GM23338 (cell line): ENCODE data around the gene CACNA1F. TPM values are rescaled to one million over a fixed set of nuclear protein-coding genes. Genes with fewer than 3 reads are reported as not detected.
"Not testable (repeated sequence)": the region's sequence is repeated elsewhere in the genome, so short reads cannot be mapped to it uniquely, and the experiment has no call there.

Source experiments
- ATAC-seq: fragments of 200-7000 bp; cut with Tn5 transposase; 3 replicates; pipeline ENCODE4 v1.9.1; 2020
- DNase-seq: peaks from one replicate; pipeline ENCODE4 v3.0.0-alpha.2; 2015; ENCODE audit warnings: low spot score
- H2AFZ ChIP-seq: fragments of 200-600 bp; sonication (generic); 2 replicates; pipeline ENCODE4 v1.8.0; 2016; ENCODE audit warnings: antibody characterized with exemption, mild to moderate bottlenecking, moderate library complexity
- H3F3A ChIP-seq: fragments of 200-600 bp; sonication (generic); replicated peaks from 2 replicates; pipeline ENCODE4 v1.8.0; 2017; ENCODE audit warnings: antibody characterized with exemption, mixed run types, low read depth
- H3K27ac ChIP-seq: fragments of 200-600 bp; sonication (generic); 2 replicates; pipeline ENCODE4 v1.6.1; 2016; ENCODE audit warnings: low read depth
- H3K27me3 ChIP-seq: fragments of 200-600 bp; sonication (generic); 2 replicates; pipeline ENCODE4 v1.8.0; 2016; ENCODE audit warnings: mild to moderate bottlenecking, mixed run types, moderate library complexity; ENCODE audit not compliant: insufficient read depth
- H3K36me3 ChIP-seq: fragments of 200-600 bp; sonication (generic); 2 replicates; pipeline ENCODE4 v1.8.0; 2016; ENCODE audit warnings: mild to moderate bottlenecking; ENCODE audit not compliant: insufficient read depth
- H3K4me1 ChIP-seq: fragments of 200-600 bp; sonication (generic); 2 replicates; pipeline ENCODE4 v1.8.0; 2016; ENCODE audit warnings: mild to moderate bottlenecking, moderate library complexity; ENCODE audit not compliant: insufficient read depth
- H3K4me2 ChIP-seq: fragments of 200-600 bp; sonication (generic); 2 replicates; pipeline ENCODE4 v1.7.1; 2017; ENCODE audit warnings: mixed run types
- H3K4me3 ChIP-seq: fragments of 200-600 bp; sonication (generic); 2 replicates; pipeline ENCODE4 v1.6.1; 2016; ENCODE audit warnings: mixed run types
- H3K79me2 ChIP-seq: fragments of 200-600 bp; sonication (generic); replicated peaks from 2 replicates; pipeline ENCODE4 v1.8.0; 2017; ENCODE audit warnings: mild to moderate bottlenecking; ENCODE audit not compliant: insufficient read depth
- H3K9me2 ChIP-seq: fragments of 200-600 bp; sonication (generic); 2 replicates; pipeline ENCODE4 v1.8.0; 2017; ENCODE audit not compliant: insufficient read depth
- H4K20me1 ChIP-seq: fragments of 200-600 bp; sonication (generic); replicated peaks from 2 replicates; pipeline ENCODE4 v1.8.0; 2017; ENCODE audit warnings: mild to moderate bottlenecking; ENCODE audit not compliant: insufficient read depth
- H3K27ac Mint-ChIP-seq: 2 replicates; pipeline ENCODE4 v1.8.0; 2020; ENCODE audit warnings: inconsistent platforms, mild to moderate bottlenecking, moderate library complexity, mixed read lengths
- H3K27me3 Mint-ChIP-seq: 3 replicates; pipeline ENCODE4 v1.8.0; 2022; ENCODE audit warnings: low read depth, mild to moderate bottlenecking, moderate library complexity, mixed read lengths, inconsistent platforms; ENCODE audit not compliant: insufficient read depth, poor library complexity
- H3K36me3 Mint-ChIP-seq: 3 replicates; pipeline ENCODE4 v1.8.0; 2021; ENCODE audit warnings: low read depth, mild to moderate bottlenecking, inconsistent platforms, moderate library complexity, mixed read lengths
- H3K4me1 Mint-ChIP-seq: 3 replicates; pipeline ENCODE4 v1.8.0; 2020; ENCODE audit warnings: mild to moderate bottlenecking, inconsistent platforms, mixed read lengths
- H3K4me3 Mint-ChIP-seq: 3 replicates; pipeline ENCODE4 v1.8.0; 2021; ENCODE audit warnings: moderate library complexity, mild to moderate bottlenecking, inconsistent platforms, mixed read lengths
- H3K9me3 Mint-ChIP-seq: 3 replicates; pipeline ENCODE4 v1.8.0; 2020; ENCODE audit warnings: moderate library complexity, mild to moderate bottlenecking, inconsistent platforms, mixed read lengths
- CREB1 ChIP-seq: fragments of 250-450 bp; sonication (Bioruptor Pico); IDR thresholded peaks from 2 replicates; pipeline ENCODE4 v1.5.0; 2020; ENCODE audit warnings: low read depth, mild to moderate bottlenecking, moderate library complexity
- NANOG ChIP-seq: IDR thresholded peaks from 2 replicates; pipeline ENCODE4 v1.6.1; 2016; ENCODE audit warnings: antibody characterized with exemption, borderline replicate concordance
- POLR2AphosphoS5 ChIP-seq: IDR thresholded peaks from 2 replicates; pipeline ENCODE4 v1.6.1; 2016; ENCODE audit warnings: antibody characterized with exemption, low read depth
- STAT1 ChIP-seq: IDR thresholded peaks from one replicate; pipeline ENCODE4 v1.6.1; 2016; ENCODE audit warnings: antibody characterized with exemption; ENCODE audit not compliant: unreplicated experiment
- ZNF331 ChIP-seq: fragments of 250-450 bp; sonication (Bioruptor Pico); IDR thresholded peaks from 2 replicates; pipeline ENCODE4 v1.5.0; 2020; ENCODE audit warnings: low read depth, mild to moderate bottlenecking, moderate library complexity
- polyA plus RNA-seq: library from polyadenylated mRNA; unstranded; fragments of >200 nt; fragmentation: Nextera tagmentation; extraction: Ambion mirVana; gene quantifications from 2 replicates; pipeline ENCODE4 v1.2.1, GENCODE V29; 2016
- total RNA-seq: library from RNA; depleted of rRNA; stranded (reverse); fragments of >200 nt; shearing (Covaris generic); gene quantifications from 2 replicates; pipeline ENCODE4 v1.2.3, GENCODE V29; 2014
- TF ChIP-seq, protein P1 (sequence below): fragments of 250-450 bp; sonication (Bioruptor Pico); IDR thresholded peaks from 2 replicates; pipeline ENCODE4 v1.5.0; 2020; ENCODE audit warnings: mild to moderate bottlenecking, moderate library complexity
- TF ChIP-seq, protein P2 (sequence below): IDR thresholded peaks from 2 replicates; pipeline ENCODE4 v1.6.1; 2016; ENCODE audit warnings: antibody characterized with exemption
- TF ChIP-seq, protein P3 (sequence below), 2 experiments: fragments of 200-600 bp in 1 of 2; sonication (generic) in 1 of 2; conservative IDR thresholded peaks; 2 replicates each; pipeline versions ENCODE4 v1.5.1 to v1.6.1; 2016 to 2017; ENCODE audit warnings: antibody characterized with exemption in 2 of 2, low read depth in 2 of 2, mild to moderate bottlenecking in 2 of 2, moderate library complexity in 1 of 2
- TF ChIP-seq, protein P4 (sequence below): IDR thresholded peaks from one replicate; pipeline ENCODE4 v1.6.1; 2018; ENCODE audit warnings: antibody characterized with exemption; ENCODE audit not compliant: unreplicated experiment

The CACNA1F gene
- total and polyA plus RNA-seq, 2 experiments from 2014 or later: 0.44 to 0.90 TPM

DNA sequence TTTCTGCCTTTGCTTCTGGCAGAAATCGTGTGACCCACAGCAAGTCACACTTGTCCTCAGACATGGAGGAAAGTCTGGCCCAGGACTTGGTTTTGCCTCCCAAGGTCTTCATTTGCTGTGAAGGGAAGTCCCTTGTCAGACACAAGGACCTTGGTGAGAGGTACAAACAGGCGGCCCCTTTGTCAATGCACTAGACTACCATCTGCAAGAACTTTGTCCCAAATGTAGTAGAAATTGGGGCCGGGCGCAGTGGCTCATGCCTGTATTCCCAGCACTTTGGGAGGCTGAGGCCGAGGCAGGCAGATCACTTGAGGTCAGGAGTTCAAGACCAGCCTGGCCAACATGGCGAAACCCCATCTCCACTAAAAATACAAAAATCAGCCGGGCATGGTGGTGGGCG, 59.6 kb downstream of the CACNA1F start:
- not testable (repeated sequence) for H3F3A ChIP-seq, H3K79me2 ChIP-seq, H3K4me3 Mint-ChIP-seq, H3K27ac ChIP-seq, H3K27ac Mint-ChIP-seq, H3K36me3 ChIP-seq, H2AFZ ChIP-seq, ATAC-seq, H4K20me1 ChIP-seq, H3K9me3 Mint-ChIP-seq, DNase-seq, H3K4me3 ChIP-seq, H3K4me2 ChIP-seq, H3K9me2 ChIP-seq, H3K4me1 ChIP-seq
- H3K4me1 Mint-ChIP-seq: peaks cover 14% of the 10 kb centered on the region
- H3K27me3 ChIP-seq: peaks cover 41% of the 10 kb centered on the region
- H3K36me3 Mint-ChIP-seq: peaks cover 15% of the 10 kb centered on the region; the same call in 1 of the 3 replicates
- peaks cover 17% of the 10 kb centered on the region for H3K27me3 Mint-ChIP-seq

DNA sequence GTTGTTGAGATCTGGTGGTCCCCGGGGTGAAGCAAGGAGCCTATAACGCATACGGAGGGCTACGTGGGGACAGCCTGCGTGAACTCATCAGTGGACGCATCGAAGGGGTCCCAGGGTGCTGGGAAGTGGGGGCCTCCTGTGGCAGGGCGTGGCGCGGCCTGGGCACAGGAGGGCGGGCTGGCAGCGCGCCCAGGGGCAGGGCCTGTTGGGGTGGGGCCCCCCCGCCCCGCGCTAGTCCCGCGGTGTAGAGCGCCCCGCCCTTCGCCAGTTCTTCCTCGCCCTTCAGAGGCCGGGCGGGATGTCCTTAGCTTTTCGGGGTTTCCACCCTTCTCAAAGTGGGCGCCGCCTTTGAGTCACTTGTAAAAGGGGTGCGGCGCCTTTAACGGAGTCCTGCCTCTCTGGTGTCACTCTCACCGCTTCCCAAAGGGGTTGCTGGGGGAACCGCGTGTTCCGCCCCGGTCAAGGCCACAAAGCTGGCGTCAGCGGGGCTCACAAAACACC, 60.8 kb downstream of the CACNA1F start:
- no peak overlapping the region for H3K27ac ChIP-seq
- no peaks in the 10 kb centered on the region for H3F3A ChIP-seq
- Mint-ChIP-seq H3K36me3 (peaks cover 11% of the 10 kb centered on the region; the same call in 1 of the 3 replicates), H3K4me3 (peak overlapping the region; percentile 72), H3K27me3 (peaks cover 19% of the 10 kb centered on the region), H3K4me1 (peaks cover 20% of the 10 kb centered on the region), H3K9me3 (no peaks in the 10 kb centered on the region; the same call in 2 of the 3 replicates), H3K27ac (no peak overlapping the region)
- H3K4me2 ChIP-seq: peak overlapping the region; percentile 82
- peaks cover 50% of the 10 kb centered on the region for H3K27me3 ChIP-seq
- H2AFZ ChIP-seq: peak overlapping the region; percentile 59; the same call in 1 of the 2 replicates
- peak; percentile 56 for ATAC-seq
- no peaks in the 10 kb centered on the region for H4K20me1 ChIP-seq
- no peaks in the 10 kb centered on the region for H3K36me3 ChIP-seq
- H3K4me3 ChIP-seq: peak overlapping the region; percentile 59
- peak; percentile 57 for DNase-seq
- H3K79me2 ChIP-seq: no peaks in the 10 kb centered on the region
- no peaks in the 10 kb centered on the region for H3K9me2 ChIP-seq
- H3K4me1 ChIP-seq: no peaks in the 10 kb centered on the region; the same call in 1 of the 2 replicates
- TF ChIP-seq POLR2AphosphoS5: no peak
- TF ChIP-seq NANOG: no peak
- TF ChIP-seq STAT1: no peak
- TF ChIP-seq, protein P1, sequence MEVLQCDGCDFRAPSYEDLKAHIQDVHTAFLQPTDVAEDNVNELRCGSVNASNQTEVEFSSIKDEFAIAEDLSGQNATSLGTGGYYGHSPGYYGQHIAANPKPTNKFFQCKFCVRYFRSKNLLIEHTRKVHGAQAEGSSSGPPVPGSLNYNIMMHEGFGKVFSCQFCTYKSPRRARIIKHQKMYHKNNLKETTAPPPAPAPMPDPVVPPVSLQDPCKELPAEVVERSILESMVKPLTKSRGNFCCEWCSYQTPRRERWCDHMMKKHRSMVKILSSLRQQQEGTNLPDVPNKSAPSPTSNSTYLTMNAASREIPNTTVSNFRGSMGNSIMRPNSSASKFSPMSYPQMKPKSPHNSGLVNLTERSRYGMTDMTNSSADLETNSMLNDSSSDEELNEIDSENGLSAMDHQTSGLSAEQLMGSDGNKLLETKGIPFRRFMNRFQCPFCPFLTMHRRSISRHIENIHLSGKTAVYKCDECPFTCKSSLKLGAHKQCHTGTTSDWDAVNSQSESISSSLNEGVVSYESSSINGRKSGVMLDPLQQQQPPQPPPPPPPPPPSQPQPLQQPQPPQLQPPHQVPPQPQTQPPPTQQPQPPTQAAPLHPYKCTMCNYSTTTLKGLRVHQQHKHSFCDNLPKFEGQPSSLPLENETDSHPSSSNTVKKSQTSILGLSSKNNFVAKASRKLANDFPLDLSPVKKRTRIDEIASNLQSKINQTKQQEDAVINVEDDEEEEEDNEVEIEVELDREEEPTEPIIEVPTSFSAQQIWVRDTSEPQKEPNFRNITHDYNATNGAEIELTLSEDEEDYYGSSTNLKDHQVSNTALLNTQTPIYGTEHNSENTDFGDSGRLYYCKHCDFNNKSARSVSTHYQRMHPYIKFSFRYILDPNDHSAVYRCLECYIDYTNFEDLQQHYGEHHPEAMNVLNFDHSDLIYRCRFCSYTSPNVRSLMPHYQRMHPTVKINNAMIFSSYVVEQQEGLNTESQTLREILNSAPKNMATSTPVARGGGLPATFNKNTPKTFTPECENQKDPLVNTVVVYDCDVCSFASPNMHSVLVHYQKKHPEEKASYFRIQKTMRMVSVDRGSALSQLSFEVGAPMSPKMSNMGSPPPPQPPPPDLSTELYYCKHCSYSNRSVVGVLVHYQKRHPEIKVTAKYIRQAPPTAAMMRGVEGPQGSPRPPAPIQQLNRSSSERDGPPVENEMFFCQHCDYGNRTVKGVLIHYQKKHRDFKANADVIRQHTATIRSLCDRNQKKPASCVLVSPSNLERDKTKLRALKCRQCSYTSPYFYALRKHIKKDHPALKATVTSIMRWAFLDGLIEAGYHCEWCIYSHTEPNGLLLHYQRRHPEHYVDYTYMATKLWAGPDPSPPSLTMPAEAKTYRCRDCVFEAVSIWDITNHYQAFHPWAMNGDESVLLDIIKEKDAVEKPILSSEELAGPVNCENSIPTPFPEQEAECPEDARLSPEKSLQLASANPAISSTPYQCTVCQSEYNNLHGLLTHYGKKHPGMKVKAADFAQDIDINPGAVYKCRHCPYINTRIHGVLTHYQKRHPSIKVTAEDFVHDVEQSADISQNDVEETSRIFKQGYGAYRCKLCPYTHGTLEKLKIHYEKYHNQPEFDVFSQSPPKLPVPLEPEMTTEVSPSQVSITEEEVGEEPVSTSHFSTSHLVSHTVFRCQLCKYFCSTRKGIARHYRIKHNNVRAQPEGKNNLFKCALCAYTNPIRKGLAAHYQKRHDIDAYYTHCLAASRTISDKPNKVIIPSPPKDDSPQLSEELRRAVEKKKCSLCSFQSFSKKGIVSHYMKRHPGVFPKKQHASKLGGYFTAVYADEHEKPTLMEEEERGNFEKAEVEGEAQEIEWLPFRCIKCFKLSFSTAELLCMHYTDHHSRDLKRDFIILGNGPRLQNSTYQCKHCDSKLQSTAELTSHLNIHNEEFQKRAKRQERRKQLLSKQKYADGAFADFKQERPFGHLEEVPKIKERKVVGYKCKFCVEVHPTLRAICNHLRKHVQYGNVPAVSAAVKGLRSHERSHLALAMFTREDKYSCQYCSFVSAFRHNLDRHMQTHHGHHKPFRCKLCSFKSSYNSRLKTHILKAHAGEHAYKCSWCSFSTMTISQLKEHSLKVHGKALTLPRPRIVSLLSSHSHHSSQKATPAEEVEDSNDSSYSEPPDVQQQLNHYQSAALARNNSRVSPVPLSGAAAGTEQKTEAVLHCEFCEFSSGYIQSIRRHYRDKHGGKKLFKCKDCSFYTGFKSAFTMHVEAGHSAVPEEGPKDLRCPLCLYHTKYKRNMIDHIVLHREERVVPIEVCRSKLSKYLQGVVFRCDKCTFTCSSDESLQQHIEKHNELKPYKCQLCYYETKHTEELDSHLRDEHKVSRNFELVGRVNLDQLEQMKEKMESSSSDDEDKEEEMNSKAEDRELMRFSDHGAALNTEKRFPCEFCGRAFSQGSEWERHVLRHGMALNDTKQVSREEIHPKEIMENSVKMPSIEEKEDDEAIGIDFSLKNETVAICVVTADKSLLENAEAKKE (CRISPR knock-in tag): no peak
- TF ChIP-seq, protein P2, sequence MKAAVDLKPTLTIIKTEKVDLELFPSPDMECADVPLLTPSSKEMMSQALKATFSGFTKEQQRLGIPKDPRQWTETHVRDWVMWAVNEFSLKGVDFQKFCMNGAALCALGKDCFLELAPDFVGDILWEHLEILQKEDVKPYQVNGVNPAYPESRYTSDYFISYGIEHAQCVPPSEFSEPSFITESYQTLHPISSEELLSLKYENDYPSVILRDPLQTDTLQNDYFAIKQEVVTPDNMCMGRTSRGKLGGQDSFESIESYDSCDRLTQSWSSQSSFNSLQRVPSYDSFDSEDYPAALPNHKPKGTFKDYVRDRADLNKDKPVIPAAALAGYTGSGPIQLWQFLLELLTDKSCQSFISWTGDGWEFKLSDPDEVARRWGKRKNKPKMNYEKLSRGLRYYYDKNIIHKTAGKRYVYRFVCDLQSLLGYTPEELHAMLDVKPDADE: no peak
- no peak for TF ChIP-seq ZNF331 (CRISPR knock-in tag)
- TF ChIP-seq, protein P3, sequence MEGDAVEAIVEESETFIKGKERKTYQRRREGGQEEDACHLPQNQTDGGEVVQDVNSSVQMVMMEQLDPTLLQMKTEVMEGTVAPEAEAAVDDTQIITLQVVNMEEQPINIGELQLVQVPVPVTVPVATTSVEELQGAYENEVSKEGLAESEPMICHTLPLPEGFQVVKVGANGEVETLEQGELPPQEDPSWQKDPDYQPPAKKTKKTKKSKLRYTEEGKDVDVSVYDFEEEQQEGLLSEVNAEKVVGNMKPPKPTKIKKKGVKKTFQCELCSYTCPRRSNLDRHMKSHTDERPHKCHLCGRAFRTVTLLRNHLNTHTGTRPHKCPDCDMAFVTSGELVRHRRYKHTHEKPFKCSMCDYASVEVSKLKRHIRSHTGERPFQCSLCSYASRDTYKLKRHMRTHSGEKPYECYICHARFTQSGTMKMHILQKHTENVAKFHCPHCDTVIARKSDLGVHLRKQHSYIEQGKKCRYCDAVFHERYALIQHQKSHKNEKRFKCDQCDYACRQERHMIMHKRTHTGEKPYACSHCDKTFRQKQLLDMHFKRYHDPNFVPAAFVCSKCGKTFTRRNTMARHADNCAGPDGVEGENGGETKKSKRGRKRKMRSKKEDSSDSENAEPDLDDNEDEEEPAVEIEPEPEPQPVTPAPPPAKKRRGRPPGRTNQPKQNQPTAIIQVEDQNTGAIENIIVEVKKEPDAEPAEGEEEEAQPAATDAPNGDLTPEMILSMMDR (conservative IDR thresholded peaks at IDR 0.05; ENCODE audit: low read depth in 2 of 2): no peak
- TF ChIP-seq CREB1 (CRISPR knock-in tag): no peak
- TF ChIP-seq, protein P4, sequence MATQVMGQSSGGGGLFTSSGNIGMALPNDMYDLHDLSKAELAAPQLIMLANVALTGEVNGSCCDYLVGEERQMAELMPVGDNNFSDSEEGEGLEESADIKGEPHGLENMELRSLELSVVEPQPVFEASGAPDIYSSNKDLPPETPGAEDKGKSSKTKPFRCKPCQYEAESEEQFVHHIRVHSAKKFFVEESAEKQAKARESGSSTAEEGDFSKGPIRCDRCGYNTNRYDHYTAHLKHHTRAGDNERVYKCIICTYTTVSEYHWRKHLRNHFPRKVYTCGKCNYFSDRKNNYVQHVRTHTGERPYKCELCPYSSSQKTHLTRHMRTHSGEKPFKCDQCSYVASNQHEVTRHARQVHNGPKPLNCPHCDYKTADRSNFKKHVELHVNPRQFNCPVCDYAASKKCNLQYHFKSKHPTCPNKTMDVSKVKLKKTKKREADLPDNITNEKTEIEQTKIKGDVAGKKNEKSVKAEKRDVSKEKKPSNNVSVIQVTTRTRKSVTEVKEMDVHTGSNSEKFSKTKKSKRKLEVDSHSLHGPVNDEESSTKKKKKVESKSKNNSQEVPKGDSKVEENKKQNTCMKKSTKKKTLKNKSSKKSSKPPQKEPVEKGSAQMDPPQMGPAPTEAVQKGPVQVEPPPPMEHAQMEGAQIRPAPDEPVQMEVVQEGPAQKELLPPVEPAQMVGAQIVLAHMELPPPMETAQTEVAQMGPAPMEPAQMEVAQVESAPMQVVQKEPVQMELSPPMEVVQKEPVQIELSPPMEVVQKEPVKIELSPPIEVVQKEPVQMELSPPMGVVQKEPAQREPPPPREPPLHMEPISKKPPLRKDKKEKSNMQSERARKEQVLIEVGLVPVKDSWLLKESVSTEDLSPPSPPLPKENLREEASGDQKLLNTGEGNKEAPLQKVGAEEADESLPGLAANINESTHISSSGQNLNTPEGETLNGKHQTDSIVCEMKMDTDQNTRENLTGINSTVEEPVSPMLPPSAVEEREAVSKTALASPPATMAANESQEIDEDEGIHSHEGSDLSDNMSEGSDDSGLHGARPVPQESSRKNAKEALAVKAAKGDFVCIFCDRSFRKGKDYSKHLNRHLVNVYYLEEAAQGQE: no peak
